Measurements from ENCODE around the gene UCN3.

UCN3 gene

GRCh38 chr10:5400468-5401240 is 35.9 kb downstream of the UCN3 start (continued):
- TF ChIP-seq ZSCAN16 (tag by site-specific recombination; IDR thresholded peaks at IDR 0.05), result no peak
- TF ChIP-seq ZNF561 (tag by site-specific recombination; IDR thresholded peaks at IDR 0.05; ENCODE audit: borderline replicate concordance), result no peak
- no peak for TF ChIP-seq BCL11B (tag by site-specific recombination; IDR thresholded peaks at IDR 0.05; ENCODE audit: low read depth)
- no peak for TF ChIP-seq ZFHX2 (tag by site-specific recombination; conservative IDR thresholded peaks at IDR 0.05)

- TF ChIP-seq ZNF785 (tag by site-specific recombination; IDR thresholded peaks at IDR 0.05) (no peak), ZNF266 (tag by site-specific recombination; IDR thresholded peaks at IDR 0.05; ENCODE audit: low read depth) (no peak), INSM2 (tag by site-specific recombination; IDR thresholded peaks at IDR 0.05) (no peak), ZNF416 (tag by site-specific recombination; IDR thresholded peaks at IDR 0.05) (no peak), FEZF1 (tag by site-specific recombination; IDR thresholded peaks at IDR 0.05) (no peak), ZNF645 (tag by site-specific recombination; IDR thresholded peaks at IDR 0.05) (no peak), ZNF366 (tag by site-specific recombination; conservative IDR thresholded peaks at IDR 0.05) (no peak), ZIC2 (tag by site-specific recombination; IDR thresholded peaks at IDR 0.05) (no peak), PATZ1 (tag by site-specific recombination; IDR thresholded peaks at IDR 0.05) (no peak)
- TF ChIP-seq, protein P1, sequence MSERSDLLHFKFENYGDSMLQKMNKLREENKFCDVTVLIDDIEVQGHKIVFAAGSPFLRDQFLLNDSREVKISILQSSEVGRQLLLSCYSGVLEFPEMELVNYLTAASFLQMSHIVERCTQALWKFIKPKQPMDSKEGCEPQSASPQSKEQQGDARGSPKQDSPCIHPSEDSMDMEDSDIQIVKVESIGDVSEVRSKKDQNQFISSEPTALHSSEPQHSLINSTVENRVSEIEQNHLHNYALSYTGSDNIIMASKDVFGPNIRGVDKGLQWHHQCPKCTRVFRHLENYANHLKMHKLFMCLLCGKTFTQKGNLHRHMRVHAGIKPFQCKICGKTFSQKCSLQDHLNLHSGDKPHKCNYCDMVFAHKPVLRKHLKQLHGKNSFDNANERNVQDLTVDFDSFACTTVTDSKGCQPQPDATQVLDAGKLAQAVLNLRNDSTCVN (tag by site-specific recombination; optimal IDR thresholded peaks at IDR 0.05), result no peak
- POLR2A ChIA-PET, result no interaction called here
These were observed 38.0 kb downstream of the UCN3 start for GRCh38 chr10:5402798-5403197.

GRCh38 chr10:5404208-5405041 is 39.7 kb downstream of the UCN3 start, which contains the start of gene TUBAL3:
Gene TUBAL3 (minus strand): TSS chr10:5404828. CDS start chr10:5404792, 36 bp downstream.
- H3K4me3 ChIP-seq (ENCODE audit: low read depth, low read length), result no peak within 1 kb of the TSS
- no peaks in the 10 kb centered on the region for H3K9me3 ChIP-seq (ENCODE audit: control insufficient read depth, insufficient read depth, low read depth, low read length)
- ChIA-PET POLR2A (no interaction called here), CTCF (interaction anchor here (0.5 to 0.6 kb wide), 3 partner anchors 20 to 1263 kb away, joined by 3 to 4 read pairs (median 4); no protein-coding TSS in a partner anchor)
- H3K27ac ChIP-seq (ENCODE audit: extremely low read depth, low read depth, low read length), result no peak within 1 kb of the TSS
- TF ChIP-seq ZNF10 (tag by site-specific recombination; IDR thresholded peaks at IDR 0.05) (no peak), SETDB1 (IDR thresholded peaks at IDR 0.05; ENCODE audit: insufficient read length, low read length) (peak; percentile 32), SALL2 (tag by site-specific recombination; IDR thresholded peaks at IDR 0.05; ENCODE audit: borderline replicate concordance) (no peak), ZNF398 (tag by site-specific recombination; IDR thresholded peaks at IDR 0.05) (no peak), ZNF341 (tag by site-specific recombination; IDR thresholded peaks at IDR 0.05; ENCODE audit: low read depth) (no peak), ZNF76 (tag by site-specific recombination; IDR thresholded peaks at IDR 0.05; ENCODE audit: borderline replicate concordance, low read depth) (no peak), ZNF211 (tag by site-specific recombination; IDR thresholded peaks at IDR 0.05; ENCODE audit: low read depth) (no peak), ZNF324 (tag by site-specific recombination; IDR thresholded peaks at IDR 0.05) (no peak)
- no peaks in the 10 kb centered on the region for H3K4me1 ChIP-seq (ENCODE audit: control insufficient read depth, insufficient read depth, low read length)
- H3K36me3 ChIP-seq (ENCODE audit: control insufficient read depth in 2 of 2, insufficient read depth in 1 of 2, low read length in 2 of 2), result no peaks in the 10 kb centered on the region

More at GRCh38 chr10:5402798-5403197, 38.0 kb downstream of the UCN3 start:
- CTCF ChIA-PET, result no interaction called here
- Histone ChIP-seq H3K4me1 (ENCODE audit: control insufficient read depth, insufficient read depth, low read length) (no peaks in the 10 kb centered on the region), H3K27ac (ENCODE audit: extremely low read depth, low read depth, low read length) (no peak overlapping the region), H3K4me3 (ENCODE audit: low read depth, low read length) (no peak overlapping the region), H3K36me3 (ENCODE audit: control insufficient read depth in 2 of 2, insufficient read depth in 1 of 2, low read length in 2 of 2) (no peaks in the 10 kb centered on the region), H3K9me3 (ENCODE audit: control insufficient read depth, insufficient read depth, low read depth, low read length) (no peaks in the 10 kb centered on the region)

All from HEK293 (cell line).